ENCODE measurements around the gene IL36B. TPM values are rescaled to one million over a fixed set of nuclear protein-coding genes. Genes with fewer than 3 reads are reported as not detected.

The IL36B gene
- polyA plus RNA-seq, 1 experiment: not detected

DNA sequence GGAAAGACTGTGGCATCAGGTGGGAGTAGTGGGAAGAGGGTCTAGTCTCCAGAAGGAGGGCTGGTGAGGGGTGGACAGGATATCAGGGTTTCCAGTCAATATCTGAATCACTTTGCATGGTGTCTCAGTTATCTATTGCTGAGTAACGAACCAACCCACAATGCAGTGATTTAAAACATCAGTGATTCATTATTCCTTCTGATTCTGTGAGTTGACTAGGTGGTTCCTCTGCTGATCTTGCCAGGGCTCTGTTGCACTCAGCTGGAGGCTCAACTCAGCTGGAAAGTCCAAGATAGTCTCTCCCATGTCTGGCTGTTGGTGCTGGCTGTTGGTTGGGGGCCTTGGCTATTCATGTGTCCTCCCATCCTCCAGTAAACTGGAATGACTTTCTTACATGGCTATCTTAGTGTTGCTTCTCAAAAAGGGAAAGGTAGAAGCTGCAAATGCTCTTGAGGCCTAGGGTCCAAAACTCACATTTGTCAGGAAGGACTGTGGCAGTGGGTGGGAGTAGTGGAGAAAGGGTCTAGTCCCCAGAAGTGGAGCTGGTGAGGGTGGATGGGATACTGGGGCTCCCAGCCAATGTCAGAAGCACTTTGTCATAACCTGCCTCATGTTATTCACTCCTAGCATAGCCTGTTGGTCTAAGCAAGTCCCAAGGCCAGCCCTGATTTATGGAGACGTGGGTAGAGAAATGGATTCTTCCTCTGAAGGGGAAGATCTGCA lies 29.0 kb upstream of the IL36B start:
- Histone ChIP-seq H3K9me3 (ENCODE audit: control insufficient read depth, insufficient read depth, low read length) (no peaks in the 10 kb centered on the region), H3K4me3 (ENCODE audit: low read depth, low read length) (no peak overlapping the region), H3K27ac (ENCODE audit: low read depth, low read length) (no peak overlapping the region), H3K27me3 (ENCODE audit: control insufficient read depth, insufficient read depth, low read length) (peaks cover 11% of the 10 kb centered on the region)
- ChIA-PET CTCF (no interaction called here), POLR2A (no interaction called here)
- no peak for DNase-seq (ENCODE audit: low read depth, low spot score)
- TF ChIP-seq CTCF (IDR thresholded peaks at IDR 0.05; ENCODE audit: low read depth, low read length): no peak

GRCh38 chr2:113080134-113080533 lies 27.5 kb upstream of the IL36B start:
- TF ChIP-seq CTCF (IDR thresholded peaks at IDR 0.05; ENCODE audit: low read depth, low read length): peak; percentile 61
- ChIA-PET CTCF (interaction anchor here (0.6 to 1.9 kb wide), 11 partner anchors 10 to 310 kb away, joined by 3 to 18 read pairs (median 4); no protein-coding TSS in a partner anchor), POLR2A (no interaction called here)

GRCh38 chr2:113079131-113079530 lies 26.5 kb upstream of the IL36B start:
- Histone ChIP-seq H3K27ac (ENCODE audit: low read depth, low read length) (no peak overlapping the region), H3K4me3 (ENCODE audit: low read depth, low read length) (no peak overlapping the region), H3K9me3 (ENCODE audit: control insufficient read depth, insufficient read depth, low read length) (no peaks in the 10 kb centered on the region), H3K27me3 (ENCODE audit: control insufficient read depth, insufficient read depth, low read length) (peaks cover 9% of the 10 kb centered on the region)
- no peak for TF ChIP-seq CTCF (IDR thresholded peaks at IDR 0.05; ENCODE audit: low read depth, low read length)
- ChIA-PET POLR2A (no interaction called here), CTCF (interaction anchor here (1.1 to 1.9 kb wide), 6 partner anchors 10 to 311 kb away, joined by 3 to 18 read pairs (median 4); no protein-coding TSS in a partner anchor)
- no peak for DNase-seq (ENCODE audit: low read depth, low spot score)

More at GRCh38 chr2:113080134-113080533, 27.5 kb upstream of the IL36B start:
- Histone ChIP-seq H3K4me3 (ENCODE audit: low read depth, low read length) (no peak overlapping the region), H3K9me3 (ENCODE audit: control insufficient read depth, insufficient read depth, low read length) (no peaks in the 10 kb centered on the region), H3K27ac (ENCODE audit: low read depth, low read length) (no peak overlapping the region), H3K27me3 (ENCODE audit: control insufficient read depth, insufficient read depth, low read length) (peaks cover 11% of the 10 kb centered on the region)
- DNase-seq (ENCODE audit: low read depth, low spot score): peak; percentile 3

GRCh38 chr2:113078350-113078839 lies 25.7 kb upstream of the IL36B start:
- Histone ChIP-seq H3K4me3 (ENCODE audit: low read depth, low read length) (no peak overlapping the region), H3K27me3 (ENCODE audit: control insufficient read depth, insufficient read depth, low read length) (peaks cover 5% of the 10 kb centered on the region), H3K27ac (ENCODE audit: low read depth, low read length) (no peak overlapping the region), H3K9me3 (ENCODE audit: control insufficient read depth, insufficient read depth, low read length) (no peaks in the 10 kb centered on the region)
- POLR2A ChIA-PET: no interaction called here
- no peak for DNase-seq (ENCODE audit: low read depth, low spot score)
- no peak for TF ChIP-seq CTCF (IDR thresholded peaks at IDR 0.05; ENCODE audit: low read depth, low read length)
- CTCF ChIA-PET: interaction anchor here (0.9 to 1.1 kb wide), 2 partner anchors 19 to 312 kb away, joined by 3 read pairs; no protein-coding TSS in a partner anchor

DNA sequence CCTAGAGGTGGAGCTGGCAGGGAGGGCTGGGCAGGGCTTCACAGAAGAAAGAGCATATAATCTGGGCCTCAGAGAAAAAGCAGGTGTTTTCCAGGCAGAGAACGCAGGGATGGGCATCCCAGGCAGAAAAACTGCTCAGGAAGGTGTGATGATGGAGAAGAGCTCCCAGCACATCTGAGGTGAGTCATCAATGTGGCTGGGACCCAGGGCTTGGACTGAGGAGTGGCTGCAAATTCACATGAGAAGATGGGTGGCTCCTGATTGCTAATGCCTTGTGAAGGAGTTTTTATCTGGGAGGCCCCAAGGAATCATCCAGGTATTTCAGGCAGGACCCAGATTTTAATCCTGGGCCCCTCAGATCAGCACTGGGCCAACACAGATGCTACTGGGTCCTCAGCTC lies 25.3 kb upstream of the IL36B start:
- no peak for DNase-seq (ENCODE audit: low read depth, low spot score)
- Histone ChIP-seq H3K27me3 (ENCODE audit: control insufficient read depth, insufficient read depth, low read length) (peaks cover 5% of the 10 kb centered on the region), H3K9me3 (ENCODE audit: control insufficient read depth, insufficient read depth, low read length) (no peaks in the 10 kb centered on the region), H3K27ac (ENCODE audit: low read depth, low read length) (no peak overlapping the region), H3K4me3 (ENCODE audit: low read depth, low read length) (no peak overlapping the region)
- ChIA-PET POLR2A (no interaction called here), CTCF (interaction anchor here (0.9 to 1.1 kb wide), 2 partner anchors 19 to 312 kb away, joined by 3 read pairs; no protein-coding TSS in a partner anchor)
- no peak for TF ChIP-seq CTCF (IDR thresholded peaks at IDR 0.05; ENCODE audit: low read depth, low read length)
